GM12878 (cell line): ENCODE measurements around the gene ACACB. TPM values are rescaled to one million over a fixed set of nuclear protein-coding genes. Genes with fewer than 3 reads are reported as not detected.

Experiments used
- ATAC-seq: fragments of 200-7000 bp; cut with Tn5 transposase; 3 replicates; pipeline ENCODE4 v1.9.1; 2020; ENCODE audit warnings: mild to moderate bottlenecking, moderate library complexity
- BruUV-seq: library from RNA; stranded (reverse); fragments of 400-500 nt; replicated peaks from 2 replicates; lab custom pipeline; 2021; lab: Mats Ljungman, UMichigan
- CTCF ChIA-PET: fragments of 300-600 bp; sonication (Branson Sonifier 250); formaldehyde crosslinking; extraction: SDS; loops from one replicate; lab custom pipeline; 2021; ENCODE audit warnings: inconsistent platforms; lab: Yijun Ruan, JAX
- POLR2A ChIA-PET: fragments of 350-600 bp; formaldehyde crosslinking; extraction: SDS; loops from one replicate; lab custom pipeline; 2021; ENCODE audit warnings: inconsistent platforms; lab: Charles Lee
- RAD21 ChIA-PET: fragments of 300-600 bp; sonication (Branson Sonifier 250); formaldehyde crosslinking; loops from one replicate; lab custom pipeline; 2023; ENCODE audit warnings: antibody characterized with exemption; ENCODE audit not compliant: unreplicated experiment; lab: Charles Lee
- SMC1A ChIA-PET: fragments of 300-600 bp; sonication (Branson Sonifier 250); formaldehyde crosslinking; loops from one replicate; lab custom pipeline; 2023; ENCODE audit not compliant: unreplicated experiment, uncharacterized antibody; lab: Charles Lee
- DNase-seq: peaks from one replicate; pipeline ENCODE4 v3.0.0-alpha.2; 2011; ENCODE audit warnings: low read depth, low spot score
- FAIRE-seq: peaks from 3 replicates; lab custom pipeline; 2011; peaks lifted over from hg19 to GRCh38; lab: Jason Lieb, UNC
- H2AFZ ChIP-seq: 2 replicates; pipeline ENCODE4 v1.6.0; 2011; ENCODE audit warnings: low read depth, low read length, control low read depth; ENCODE audit not compliant: control insufficient read depth
- H3K27ac ChIP-seq: 2 replicates; pipeline ENCODE4 v1.5.1; 2011; ENCODE audit warnings: control low read depth; ENCODE audit not compliant: control insufficient read depth, insufficient read depth
- H3K27me3 ChIP-seq, 2 experiments: replicated peaks in 1 of 2; 2 replicates each; pipeline versions ENCODE4 v1.6.0 to v1.6.1; 2011; ENCODE audit warnings: low read length in 1 of 2; ENCODE audit not compliant: control insufficient read depth in 2 of 2, insufficient read depth in 2 of 2
- H3K36me3 ChIP-seq, 2 experiments: 2 replicates each; pipeline ENCODE4 v1.5.1; 2011; ENCODE audit warnings: low read length in 1 of 2; ENCODE audit not compliant: control insufficient read depth in 2 of 2, insufficient read depth in 2 of 2
- H3K4me1 ChIP-seq: 2 replicates; pipeline ENCODE4 v1.6.1; 2011; ENCODE audit warnings: mild to moderate bottlenecking, low read length, moderate library complexity, mixed read lengths; ENCODE audit not compliant: control insufficient read depth, insufficient read depth
- H3K4me2 ChIP-seq: 2 replicates; pipeline ENCODE4 v1.6.0; 2011; ENCODE audit warnings: control low read depth; ENCODE audit not compliant: control insufficient read depth, insufficient read depth
- H3K4me3 ChIP-seq: fragments of 200-600 bp; sonication (generic); 2 replicates; pipeline ENCODE4 v1.5.1; 2016
- H3K79me2 ChIP-seq: 2 replicates; pipeline ENCODE4 v1.6.0; 2011; ENCODE audit warnings: low read length; ENCODE audit not compliant: control insufficient read depth, insufficient read depth
- H3K9ac ChIP-seq: 2 replicates; pipeline ENCODE4 v1.8.0; 2011; ENCODE audit warnings: low read length, control low read depth, mixed read lengths; ENCODE audit not compliant: control insufficient read depth, insufficient read depth
- H3K9me3 ChIP-seq: replicated peaks from 3 replicates; pipeline ENCODE4 v1.5.1; 2011; ENCODE audit warnings: mild to moderate bottlenecking, low read length; ENCODE audit not compliant: control insufficient read depth, insufficient read depth
- H4K20me1 ChIP-seq: 2 replicates; pipeline ENCODE4 v1.6.0; 2011; ENCODE audit not compliant: control insufficient read depth, insufficient read depth
- BRCA1 ChIP-seq: IDR thresholded peaks from 2 replicates; pipeline ENCODE4 v1.6.1; 2011; ENCODE audit warnings: low read depth, low read length, improper control_type of control experiment
- MAX ChIP-seq: IDR thresholded peaks from 2 replicates; pipeline ENCODE4 v1.6.1; 2012; ENCODE audit warnings: low read depth, low read length, improper control_type of control experiment
- MYB ChIP-seq: fragments of 150-350 bp; IDR thresholded peaks from 2 replicates; pipeline ENCODE4 v1.6.1; 2014; ENCODE audit warnings: mild to moderate bottlenecking, low read depth, low read length, borderline replicate concordance
- NR2C1 ChIP-seq: fragments of 450-650 bp; IDR thresholded peaks from 2 replicates; pipeline ENCODE4 v1.6.1; 2017; ENCODE audit warnings: antibody characterized with exemption, mild to moderate bottlenecking, moderate library complexity
- POLR2A ChIP-seq: IDR thresholded peaks from 2 replicates; pipeline ENCODE4 v1.6.1; 2011; ENCODE audit warnings: low read depth, mild to moderate bottlenecking, low read length
- SMAD1 ChIP-seq: fragments of 450-650 bp; IDR thresholded peaks from 2 replicates; pipeline ENCODE4 v1.6.1; 2018; ENCODE audit warnings: mild to moderate bottlenecking, low read depth; ENCODE audit not compliant: partially characterized antibody
- TCF3 ChIP-seq: IDR thresholded peaks from 2 replicates; pipeline ENCODE4 v1.6.1; 2012; ENCODE audit warnings: low read depth, mild to moderate bottlenecking, low read length, borderline replicate concordance; ENCODE audit not compliant: insufficient read depth
- USF1 ChIP-seq: IDR thresholded peaks from 2 replicates; pipeline ENCODE4 v1.6.1; 2011; ENCODE audit warnings: borderline replicate concordance, low read depth, mild to moderate bottlenecking, moderate library complexity, mixed read lengths, low read length; ENCODE audit not compliant: insufficient read depth; ENCODE audit errors: extremely low read length
- ZNF592 ChIP-seq: fragments of 450-650 bp; IDR thresholded peaks from 2 replicates; pipeline ENCODE4 v1.6.1; 2017; ENCODE audit warnings: mild to moderate bottlenecking, moderate library complexity
- WGBS: methylation state at CpG from one replicate; pipeline ENCODE4 v1.1.6; 2016; ENCODE audit warnings: low lambda C conversion rate; ENCODE audit not compliant: insufficient replicate concordance, insufficient coverage; ENCODE audit errors: missing lambda C conversion rate; 5-methylcytosine and 5-hydroxymethylcytosine counted together
- in situ Hi-C: fragments of 300-500 bp; cut with MboI; formaldehyde crosslinking; loops from 9 replicates; pipeline ENCODE4 v1.14.3; 2018; ENCODE audit warnings: mixed read lengths
- intact Hi-C: fragments of 100-400 bp; cut with micrococcal nuclease; formaldehyde crosslinking; loops from one replicate; pipeline ENCODE4 v1.14.2; 2022; ENCODE audit not compliant: unreplicated experiment
- polyA plus RNA-seq, 11 experiments: library from polyadenylated mRNA; depleted of rRNA in 4 of 11; unstranded in 6 of 11; stranded (reverse) in 5 of 11; fragments of >200 nt; fragmentation: Nextera tagmentation in 4 of 11; fragmentation: Illumina TruSeq in 1 of 11; extraction: Ambion mirVana in 4 of 11; extraction: Trizol in 1 of 11; gene quantifications; 1 replicate in 1 of 11; 2 replicates in 10 of 11; pipeline versions ENCODE4 v1.2.1 to v1.2.3, GENCODE V29; 2011 to 2016; ENCODE audit warnings: inconsistent platforms in 2 of 11, missing spikeins in 2 of 11, low read depth in 1 of 11
- total RNA-seq, 4 experiments: library from RNA; depleted of rRNA in 3 of 4; stranded (reverse); fragments of >200 nt in 3 of 4; fragmentation: Illumina TruSeq in 1 of 4; extraction: Trizol in 1 of 4; gene quantifications; 2 replicates each; pipeline versions ENCODE4 v1.2.1 to v1.2.3, GENCODE V29; 2013 to 2021

The ACACB gene
- total and polyA plus RNA-seq, 10 of the 15 experiments (the other 5 are each of a cell fraction or from before 2014, with no cell fraction given), result 0.05 to 1.9 (median 0.38) TPM; not detected in 2

DNA sequence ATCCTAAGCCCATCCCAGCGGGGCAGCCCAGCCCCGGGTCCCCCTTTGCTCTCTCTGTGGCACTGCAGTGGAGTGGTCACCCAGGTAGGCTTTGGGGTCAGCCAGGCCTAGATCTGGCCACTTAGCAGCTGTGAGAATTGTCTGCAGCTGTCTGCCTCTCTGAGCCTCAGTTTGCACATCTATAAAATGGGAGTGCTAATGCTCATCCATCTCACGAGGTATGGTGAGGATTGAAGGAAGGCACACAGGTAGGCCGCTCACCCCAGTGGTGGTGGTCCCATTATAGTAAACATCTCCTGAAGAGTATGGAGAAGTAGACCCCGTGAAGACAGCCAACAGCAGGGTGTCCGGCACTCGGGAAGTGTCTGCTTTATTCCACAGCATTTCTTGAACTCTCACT, 183.5 kb downstream of the ACACB start:
- peaks cover 0 to 2% of the 10 kb centered on the region in 2 experiments; a peak in 2 of 4 replicates for H3K27me3 ChIP-seq
- H3K9me3 ChIP-seq, result no peaks in the 10 kb centered on the region
- H4K20me1 ChIP-seq, result no peaks in the 10 kb centered on the region
- FAIRE-seq, result no peak
- POLR2A ChIA-PET, result no interaction called here
- no peak overlapping the region for H3K4me3 ChIP-seq
- no peak for ATAC-seq
- no peak overlapping the region for H3K9ac ChIP-seq
- DNase-seq, result no peak
- no peak overlapping the region for H2AFZ ChIP-seq
- CTCF ChIA-PET, result no interaction called here
- H3K4me1 ChIP-seq, result no peaks in the 10 kb centered on the region
- no TSS peak for BruUV-seq
- no peaks in the 10 kb centered on the region for H3K79me2 ChIP-seq
- SMC1A ChIA-PET, result no interaction called here
- RAD21 ChIA-PET, result no interaction called here
- WGBS, result 22% methylated on average over 7 of the region's 7 CpGs
- intact Hi-C loops, result no loop called here
- in situ Hi-C loops, result no loop called here
- TF ChIP-seq ZNF592 (no peak), SMAD1 (no peak), NR2C1 (no peak), BRCA1 (no peak), MYB (no peak), MAX (no peak), TCF3 (no peak), POLR2A (no peak), USF1 (no peak)
- no peak overlapping the region for H3K27ac ChIP-seq
- H3K4me2 ChIP-seq, result no peak overlapping the region
- H3K36me3 ChIP-seq, result no peaks in the 10 kb centered on the region
